NCI-H748 treated with DMSO at 0.1 percent for 48 hours (cell line): ENCODE results near the gene ZNG1B.
"Not testable (repeated sequence)": the region's sequence is repeated elsewhere in the genome, so short reads cannot be mapped to it uniquely, and the experiment has no call there.

Source experiments
- DNase-seq: peaks from one replicate; lab custom pipeline; 2025; lab: John Stamatoyannopoulos, UW

ZNG1B gene

GRCh38 chr2:113503094-113504042 is 65.9 kb downstream of the ZNG1B start:
- not testable (repeated sequence) for DNase-seq

- not testable (repeated sequence) for DNase-seq
Observed at GRCh38 chr2:113504081-113504480, 66.6 kb downstream of the ZNG1B start.

GRCh38 chr2:113507394-113508140 is 70.1 kb downstream of the ZNG1B start:
- DNase-seq: not testable (repeated sequence)

GRCh38 chr2:113508187-113508586 is 70.7 kb downstream of the ZNG1B start:
- not testable (repeated sequence) for DNase-seq

- not testable (repeated sequence) for DNase-seq
Observed at GRCh38 chr2:113510913-113511312, 73.4 kb downstream of the ZNG1B start.

DNA sequence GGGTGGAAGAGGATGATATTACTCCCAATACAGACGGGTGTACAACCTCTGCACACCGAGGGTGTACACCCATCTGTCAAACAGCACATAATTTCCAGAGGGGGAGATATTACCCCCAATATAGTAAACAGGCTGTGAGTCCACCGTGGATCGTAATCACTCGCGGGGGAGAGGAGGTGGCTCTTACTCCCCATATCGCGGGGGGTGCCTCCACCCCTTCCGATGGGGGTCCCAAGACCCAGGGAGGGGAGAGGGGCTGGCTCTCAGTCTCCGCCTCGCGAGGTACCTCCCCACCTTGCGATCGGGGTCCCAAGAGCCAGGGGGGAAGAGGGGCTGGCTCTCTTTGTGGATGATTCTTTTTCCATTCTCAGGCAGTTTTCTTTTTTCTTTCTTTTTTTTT is 74.4 kb downstream of the ZNG1B start:
- DNase-seq: not testable (repeated sequence)

DNA sequence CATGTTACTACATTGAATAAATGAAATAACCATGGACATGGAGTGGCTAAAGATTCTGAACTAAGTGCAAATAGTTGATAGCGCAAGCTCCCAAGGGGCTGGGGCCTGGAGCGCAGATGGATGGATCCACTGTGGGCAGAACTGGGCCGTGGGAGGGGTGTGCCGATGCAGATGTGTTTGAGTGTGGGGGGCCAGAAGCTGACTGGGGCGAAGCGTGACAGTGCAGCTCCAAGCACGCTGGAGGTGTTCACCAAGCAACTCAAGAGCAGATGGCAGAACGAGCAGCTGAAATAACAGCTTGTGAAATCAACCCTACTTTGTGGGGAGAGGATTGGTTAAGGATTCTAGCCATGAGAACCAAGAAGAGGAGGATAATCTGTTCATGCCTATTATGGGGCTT is 78.0 kb downstream of the ZNG1B start:
- DNase-seq: not testable (repeated sequence)

GRCh38 chr2:113515995-113516394 is 78.5 kb downstream of the ZNG1B start:
- DNase-seq: not testable (repeated sequence)

DNA sequence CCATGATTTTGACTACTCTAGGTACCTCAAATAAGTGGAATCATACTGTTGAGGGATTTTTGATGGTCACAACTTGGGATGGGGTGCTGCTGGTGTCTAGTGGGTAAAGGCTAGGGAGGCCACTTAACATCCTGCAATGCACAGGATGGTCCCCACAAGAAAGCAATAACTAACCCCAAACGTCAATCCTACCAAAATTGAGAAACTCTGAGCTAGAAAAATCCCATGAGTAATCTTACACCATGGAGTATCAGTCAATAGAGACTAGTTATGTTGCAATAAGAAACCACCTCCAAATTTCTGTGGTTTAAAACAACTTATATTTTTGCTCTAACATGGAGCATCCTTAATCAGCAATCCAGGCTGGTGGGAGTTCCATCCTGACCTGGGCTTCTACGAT is 79.5 kb downstream of the ZNG1B start:
- not testable (repeated sequence) for DNase-seq

DNA sequence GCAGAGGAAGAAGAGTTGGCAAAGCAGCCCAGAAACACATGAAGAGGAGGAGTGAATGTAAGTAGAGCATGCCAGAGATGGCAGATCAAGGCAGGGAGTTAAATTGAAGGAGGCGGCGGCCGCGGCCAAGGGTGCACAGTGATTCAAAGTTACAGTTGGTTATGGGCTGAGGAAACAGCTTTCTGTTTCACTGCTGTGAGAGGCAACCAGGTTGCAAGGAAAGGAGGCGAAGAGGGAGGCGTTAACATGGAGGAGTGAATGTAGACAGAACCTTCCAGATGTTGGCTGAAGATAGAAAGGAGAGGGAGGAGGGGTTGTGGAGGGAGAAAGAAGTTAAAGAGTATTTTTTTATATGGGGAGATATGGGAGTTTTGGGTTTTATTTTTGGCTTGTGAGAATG is 83.3 kb downstream of the ZNG1B start:
- DNase-seq: not testable (repeated sequence)

GRCh38 chr2:113521492-113521891 is 84.0 kb downstream of the ZNG1B start:
- DNase-seq: not testable (repeated sequence)

DNA sequence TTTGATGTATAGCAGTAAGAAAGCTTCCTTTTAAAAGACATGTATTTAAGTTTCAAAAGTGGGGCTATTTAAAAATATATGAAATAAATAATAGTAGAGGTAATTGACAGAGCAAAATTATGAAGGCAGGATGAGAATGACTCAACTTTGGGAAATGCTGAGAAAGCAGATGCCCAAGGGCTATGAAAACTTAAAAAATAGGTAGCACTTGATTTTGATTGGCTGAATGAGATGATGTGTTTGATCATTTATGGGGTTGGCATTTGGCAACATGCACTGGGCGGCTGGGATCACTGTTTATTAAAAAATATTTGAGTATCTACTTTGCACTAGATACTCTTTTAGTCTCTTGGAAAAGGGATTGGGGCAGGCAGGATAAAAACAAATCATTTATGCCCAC is 87.5 kb downstream of the ZNG1B start:
- DNase-seq: not testable (repeated sequence)

DNA sequence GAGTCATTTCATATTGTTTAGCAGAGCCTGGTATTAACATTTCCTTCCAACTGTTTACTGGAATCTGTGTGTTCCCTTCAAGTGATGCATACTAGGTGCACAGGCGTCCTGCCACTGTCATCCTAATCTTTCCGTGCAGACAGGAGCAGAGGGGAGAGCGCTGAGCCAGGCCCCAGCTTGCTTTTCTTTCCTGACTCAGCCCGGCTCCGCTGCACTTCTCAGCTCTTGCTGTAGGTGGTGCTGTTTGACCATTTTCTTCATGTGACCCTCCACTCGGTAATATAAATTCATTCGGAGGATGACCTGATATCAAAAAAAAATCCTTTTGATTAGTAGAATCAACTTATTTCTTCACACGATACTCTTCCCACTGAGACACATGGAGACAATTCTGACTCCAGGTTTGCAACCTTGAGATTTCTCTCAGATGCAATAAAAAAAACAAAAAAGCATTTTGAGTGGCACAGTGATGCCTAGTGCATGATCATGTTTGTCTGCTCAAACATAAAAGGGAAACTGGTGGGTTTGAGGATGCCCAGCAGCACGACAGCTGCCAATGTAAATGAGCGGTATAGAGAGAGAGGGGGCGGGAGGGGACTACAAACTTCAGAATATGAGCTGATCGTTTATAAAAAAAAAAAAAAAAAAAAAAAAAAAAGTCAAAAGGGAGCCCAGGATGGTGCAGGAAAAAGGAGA is 90.0 kb downstream of the ZNG1B start:
- not testable (repeated sequence) for DNase-seq

GRCh38 chr2:113528126-113528525 is 90.6 kb downstream of the ZNG1B start:
- not testable (repeated sequence) for DNase-seq

GRCh38 chr2:113528904-113529303 is 91.4 kb downstream of the ZNG1B start:
- DNase-seq: not testable (repeated sequence)

DNA sequence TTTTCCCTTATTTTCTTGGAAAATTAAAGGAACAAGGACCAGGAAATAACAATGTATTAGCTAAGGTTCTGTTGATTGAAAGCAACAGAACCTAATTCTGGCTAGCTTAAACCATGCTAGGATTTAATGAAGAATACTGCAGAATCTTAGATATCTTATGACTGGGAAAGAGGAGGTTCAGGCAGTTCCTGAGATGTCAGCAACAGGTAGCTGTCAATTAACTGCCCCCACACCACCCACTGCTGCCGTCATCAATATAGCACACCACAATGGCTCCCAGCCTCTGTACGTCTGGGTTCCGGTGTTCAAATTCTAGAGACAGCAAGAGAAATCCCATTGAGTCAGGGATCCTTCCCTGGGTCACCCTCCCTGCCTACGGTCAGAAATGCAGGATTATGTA is 95.5 kb downstream of the ZNG1B start:
- DNase-seq: not testable (repeated sequence)

DNA sequence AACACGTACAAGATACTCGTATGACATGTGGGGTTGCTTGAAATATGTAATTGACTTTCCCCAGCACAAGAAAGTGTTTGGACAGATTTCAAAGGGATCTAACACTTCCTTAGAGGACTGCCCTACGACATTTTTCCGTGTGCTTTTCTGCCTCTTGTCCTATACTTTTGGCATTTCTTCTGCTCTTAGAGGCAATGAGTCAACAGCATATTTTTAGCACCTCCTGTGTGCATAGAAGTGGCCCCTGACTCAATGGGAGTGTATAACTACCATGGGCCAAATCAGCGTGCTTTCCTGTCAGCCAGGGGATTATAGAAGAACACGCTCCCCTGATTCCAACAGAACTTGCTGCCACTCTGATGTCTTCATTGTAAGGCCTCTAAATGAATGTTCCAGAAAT is 99.1 kb downstream of the ZNG1B start:
- DNase-seq: not testable (repeated sequence)

GRCh38 chr2:113540834-113541203 is 103.3 kb downstream of the ZNG1B start:
- DNase-seq: not testable (repeated sequence)

- DNase-seq: not testable (repeated sequence)
Observed at GRCh38 chr2:113541204-113541975, 103.9 kb downstream of the ZNG1B start.

- DNase-seq: not testable (repeated sequence)
Observed at GRCh38 chr2:113541976-113542485, 104.5 kb downstream of the ZNG1B start.

DNA sequence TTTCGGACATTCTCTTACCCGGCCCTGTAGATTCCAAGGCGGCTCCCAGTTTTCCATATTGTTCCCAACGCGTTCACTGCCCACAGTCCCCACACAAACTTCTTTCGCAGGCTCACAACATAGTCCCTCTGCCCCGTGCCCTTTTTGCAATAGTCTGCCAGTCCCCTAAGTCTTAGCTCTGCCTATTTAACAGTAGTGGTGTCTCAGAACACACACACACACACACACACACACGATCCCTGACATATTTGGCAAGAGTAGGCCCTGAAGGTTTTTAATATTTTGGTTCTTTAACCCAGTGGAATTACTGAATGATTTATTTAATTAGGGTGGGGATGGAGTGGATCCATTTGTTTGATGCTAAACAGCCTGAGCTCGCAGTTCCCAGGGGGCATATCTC is 105.0 kb downstream of the ZNG1B start:
- DNase-seq: not testable (repeated sequence)
